GM12892 (cell line): ENCODE results near the gene ETS2.
"Not testable (repeated sequence)": the region's sequence is repeated elsewhere in the genome, so short reads cannot be mapped to it uniquely, and the experiment has no call there.

ENCODE experiments used
- DNase-seq: peaks from one replicate; pipeline ENCODE4 v3.0.0; 2011; ENCODE audit not compliant: insufficient read length
- FAIRE-seq: peaks from 2 replicates; lab custom pipeline; 2011; peaks lifted over from hg19 to GRCh38; lab: Jason Lieb, UNC
- POLR2A ChIP-seq: IDR thresholded peaks from 2 replicates; pipeline ENCODE4 v1.6.1; 2011; ENCODE audit warnings: low read depth, low read length, control low read depth
- POLR2AphosphoS5 ChIP-seq: IDR thresholded peaks from 2 replicates; pipeline ENCODE4 v1.6.1; 2011; ENCODE audit warnings: low read depth, low read length, control low read depth
- TAF1 ChIP-seq: IDR thresholded peaks from 2 replicates; pipeline ENCODE4 v1.6.1; 2011; ENCODE audit warnings: low read depth, mild to moderate bottlenecking, control low read depth, low read length, borderline replicate concordance

The ETS2 gene

DNA sequence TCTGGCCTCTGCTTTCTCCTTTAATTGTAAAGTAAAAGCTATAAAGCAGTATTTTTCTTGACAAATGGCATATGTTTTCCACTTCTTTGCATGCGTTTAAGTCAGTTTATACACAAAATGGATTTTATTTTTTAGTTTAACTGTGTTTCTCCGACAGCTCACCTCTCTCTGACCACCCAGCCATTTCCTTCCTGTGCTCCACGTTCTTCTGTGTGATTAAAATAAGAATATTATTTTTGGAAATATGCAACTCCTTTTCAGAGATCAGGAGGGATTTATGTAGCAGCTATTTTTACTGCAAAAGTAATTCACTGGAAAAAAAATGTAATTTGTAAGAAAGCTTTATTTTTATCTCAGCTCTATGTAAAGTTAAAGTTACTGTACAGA lies 18.0 kb downstream of the ETS2 start:
- FAIRE-seq (no peak), DNase-seq (no peak)
- TF ChIP-seq POLR2A (no peak), TAF1 (no peak), POLR2AphosphoS5 (no peak)

DNA sequence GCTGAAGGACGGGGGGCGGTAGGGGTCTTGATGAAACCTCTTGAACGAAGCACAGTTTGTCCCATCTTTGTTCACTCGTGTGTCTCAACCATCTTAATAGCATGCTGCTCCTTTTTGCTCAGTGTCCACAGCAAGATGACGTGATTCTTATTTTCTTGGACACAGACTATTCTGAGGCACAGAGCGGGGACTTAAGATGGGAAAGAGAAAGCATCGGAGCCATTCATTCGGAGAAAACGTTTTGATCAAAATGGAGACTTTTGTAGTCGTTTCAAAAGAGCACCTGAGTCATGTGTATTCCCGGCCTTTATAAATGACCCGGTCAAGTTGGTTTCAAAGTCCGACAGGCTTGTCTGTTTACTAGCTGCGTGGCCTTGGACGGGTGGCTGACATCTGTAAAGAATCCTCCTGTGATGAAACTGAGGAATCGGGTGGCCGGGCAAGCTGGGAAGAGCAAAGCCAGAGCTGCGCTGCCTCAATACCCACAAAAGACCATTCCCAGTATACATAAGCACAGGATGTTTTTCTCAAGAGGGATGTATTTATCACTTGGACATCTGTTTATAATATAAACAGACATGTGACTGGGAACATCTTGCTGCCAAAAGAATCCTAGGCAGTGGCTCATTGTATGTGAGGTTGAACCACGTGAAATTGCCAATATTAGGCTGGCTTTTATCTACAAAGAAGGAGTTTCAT lies 18.5 kb downstream of the ETS2 start:
- TF ChIP-seq POLR2AphosphoS5, result no peak
- TF ChIP-seq TAF1, result no peak
- no peak for TF ChIP-seq POLR2A
- DNase-seq, result no peak
- FAIRE-seq, result no peak

DNA sequence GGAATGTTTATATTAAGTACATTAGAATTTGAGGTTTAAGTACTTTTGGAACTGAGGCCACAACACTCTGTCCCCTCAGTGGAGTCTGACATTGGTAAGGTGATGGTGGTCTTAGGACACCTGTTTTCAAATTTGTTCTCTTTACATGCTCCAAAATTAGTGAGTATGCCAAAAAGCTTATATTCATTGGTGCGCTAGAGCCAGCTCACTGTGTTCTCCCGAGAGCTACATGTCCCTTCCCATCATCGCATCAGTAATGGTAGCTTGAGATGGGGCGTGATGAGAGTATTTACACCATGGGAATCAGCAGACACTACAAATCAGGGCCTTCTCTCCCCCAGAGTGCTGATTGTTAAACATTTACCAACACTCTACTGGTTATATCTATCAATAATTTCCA lies 19.5 kb downstream of the ETS2 start:
- FAIRE-seq (no peak), DNase-seq (no peak)
- TF ChIP-seq TAF1 (no peak), POLR2AphosphoS5 (no peak), POLR2A (no peak)

DNA sequence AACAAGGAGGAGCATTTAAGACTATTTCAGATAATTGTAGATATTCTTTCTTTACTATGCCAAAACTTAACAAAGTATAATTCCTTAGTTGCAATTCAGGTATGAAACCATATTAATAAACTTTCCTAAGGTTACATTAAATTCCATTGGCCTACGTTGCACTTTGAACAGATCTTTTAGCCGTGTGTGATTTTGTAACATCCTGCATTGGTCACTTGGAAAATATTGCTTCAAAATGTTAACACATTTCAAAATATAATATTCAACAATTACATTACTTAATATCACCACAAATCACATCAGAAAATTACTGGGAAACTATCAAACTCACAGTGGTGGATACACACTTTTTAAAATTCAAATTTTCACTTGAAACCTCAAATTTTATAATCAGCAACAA lies 20.2 kb downstream of the ETS2 start:
- no peak for TF ChIP-seq POLR2AphosphoS5
- no peak for TF ChIP-seq POLR2A
- no peak for TF ChIP-seq TAF1
- DNase-seq (no peak), FAIRE-seq (no peak)

DNA sequence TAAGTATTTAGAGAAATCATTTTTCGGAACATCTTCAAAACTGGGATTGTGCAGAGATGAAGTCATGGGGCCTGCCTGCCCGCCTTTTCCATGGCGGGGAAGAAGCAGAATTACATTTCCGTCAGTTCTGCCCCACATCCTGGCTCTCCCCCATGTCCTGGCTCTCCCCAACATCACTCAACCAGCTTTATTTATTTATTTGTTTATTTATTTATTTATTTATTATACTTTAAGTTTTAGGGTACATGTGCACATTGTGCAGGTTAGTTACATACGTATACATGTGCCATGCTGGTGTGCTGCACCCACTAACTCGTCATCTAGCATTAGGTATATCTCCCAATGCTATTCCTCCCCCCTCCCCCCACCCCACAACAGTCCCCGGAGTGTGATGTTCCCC lies 22.4 kb downstream of the ETS2 start:
- not testable (repeated sequence) for FAIRE-seq, DNase-seq

DNA sequence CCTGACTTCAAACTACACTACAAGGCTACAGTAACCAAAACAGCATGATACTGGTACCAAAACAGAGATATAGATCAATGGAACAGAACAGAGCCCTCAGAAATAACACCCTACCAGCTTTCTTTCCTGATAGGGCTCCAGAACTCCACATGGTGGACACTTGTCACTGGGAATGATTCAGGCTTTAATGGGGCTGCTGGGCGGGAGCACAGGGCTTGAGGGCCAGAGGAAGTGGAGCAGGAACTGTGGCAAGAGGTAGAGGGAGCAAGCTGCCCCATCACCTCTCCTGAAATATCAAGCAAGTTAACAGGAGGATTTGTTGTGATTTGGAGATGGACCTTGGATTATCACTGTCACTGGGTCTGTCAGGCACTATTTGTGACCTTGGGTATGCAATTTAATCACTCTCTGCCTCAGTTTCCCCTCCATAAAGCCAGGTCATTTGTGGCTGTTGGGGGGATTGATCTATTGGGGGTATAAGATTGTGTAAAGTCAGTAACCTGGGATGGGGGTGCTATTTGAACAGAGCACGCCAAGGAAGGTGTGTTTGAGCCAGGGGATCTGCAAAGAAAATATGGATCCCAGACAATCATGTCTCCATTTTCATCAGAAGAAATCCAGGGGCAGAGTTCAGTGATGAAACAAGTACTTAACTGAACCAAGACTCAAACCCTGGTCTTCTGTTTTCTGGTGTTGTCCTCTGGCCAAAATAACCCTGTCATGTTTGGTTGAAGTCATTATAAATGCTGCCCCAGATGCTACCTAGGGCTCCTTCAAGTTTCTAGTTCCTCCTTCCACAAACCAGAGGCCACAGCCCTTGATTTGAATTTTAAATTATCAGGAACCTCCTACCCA lies 25.2 kb downstream of the ETS2 start:
- TF ChIP-seq POLR2AphosphoS5 (no peak), TAF1 (no peak), POLR2A (no peak)
- FAIRE-seq (no peak), DNase-seq (no peak)

DNA sequence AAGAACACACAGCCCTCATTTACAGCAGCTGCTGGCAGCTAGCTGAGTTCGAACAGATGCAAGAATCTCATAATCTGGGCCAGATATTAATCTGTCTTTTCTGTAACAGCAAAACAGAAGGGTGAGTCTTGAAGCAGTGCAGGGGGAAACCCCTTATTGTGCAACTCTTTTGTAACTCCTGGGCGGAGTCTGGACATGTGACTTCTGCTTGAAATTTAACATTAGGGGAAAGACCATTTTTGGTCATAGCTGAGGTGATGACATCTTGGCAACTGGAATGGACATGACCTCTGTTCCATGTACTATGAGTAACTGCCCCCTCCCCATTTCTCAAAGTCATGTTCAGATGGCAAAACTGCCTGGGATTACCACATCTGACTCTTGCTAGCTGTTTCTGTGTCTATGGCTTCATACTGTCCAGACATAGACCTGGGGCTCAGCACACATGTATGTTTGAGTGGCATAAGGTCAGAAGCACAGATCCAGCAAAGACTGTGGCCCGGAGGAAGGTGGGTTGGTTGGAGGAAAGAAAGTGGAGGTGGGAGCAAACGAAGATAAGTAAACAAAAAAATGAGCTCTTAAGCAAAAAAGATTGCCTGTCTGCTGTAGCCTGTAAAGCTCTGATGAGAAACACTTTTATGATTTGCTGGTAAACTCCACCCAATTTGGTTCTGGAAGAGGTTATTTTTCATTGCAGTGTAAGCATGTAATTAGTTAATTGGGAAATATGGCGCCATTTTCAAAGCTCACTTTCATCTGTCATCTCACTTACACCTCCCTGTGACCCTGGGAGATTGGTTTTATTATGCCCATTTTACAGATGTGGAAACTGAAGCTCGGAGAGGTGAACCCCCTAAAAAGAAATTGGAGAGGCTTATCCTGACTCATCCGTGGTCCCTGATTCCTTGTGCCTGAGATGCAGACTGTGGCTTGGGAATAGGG lies 26.1 kb downstream of the ETS2 start:
- DNase-seq (no peak), FAIRE-seq (peak; percentile 56)
- TF ChIP-seq TAF1 (no peak), POLR2A (no peak), POLR2AphosphoS5 (no peak)

DNA sequence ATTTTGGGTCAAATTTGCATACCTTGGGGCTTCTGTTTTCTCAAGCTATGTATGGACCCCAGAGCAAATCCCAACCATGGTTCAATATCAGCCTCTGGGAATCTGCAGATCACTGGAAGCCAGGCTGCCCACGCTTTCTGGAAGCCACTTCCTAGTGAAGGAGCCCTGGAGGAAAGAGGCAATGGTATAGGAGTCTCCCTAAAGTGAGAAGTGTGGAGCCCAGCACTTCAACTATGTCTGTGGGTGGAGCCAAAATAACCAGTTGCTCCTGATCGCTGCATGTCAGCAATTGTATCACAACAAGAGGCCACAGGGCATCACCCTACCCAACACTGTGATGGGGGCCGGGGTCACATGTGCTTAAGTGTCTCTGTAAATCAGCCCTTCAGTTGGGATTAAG lies 26.9 kb downstream of the ETS2 start:
- TF ChIP-seq POLR2AphosphoS5 (no peak), POLR2A (no peak), TAF1 (no peak)
- DNase-seq, result no peak
- no peak for FAIRE-seq

DNA sequence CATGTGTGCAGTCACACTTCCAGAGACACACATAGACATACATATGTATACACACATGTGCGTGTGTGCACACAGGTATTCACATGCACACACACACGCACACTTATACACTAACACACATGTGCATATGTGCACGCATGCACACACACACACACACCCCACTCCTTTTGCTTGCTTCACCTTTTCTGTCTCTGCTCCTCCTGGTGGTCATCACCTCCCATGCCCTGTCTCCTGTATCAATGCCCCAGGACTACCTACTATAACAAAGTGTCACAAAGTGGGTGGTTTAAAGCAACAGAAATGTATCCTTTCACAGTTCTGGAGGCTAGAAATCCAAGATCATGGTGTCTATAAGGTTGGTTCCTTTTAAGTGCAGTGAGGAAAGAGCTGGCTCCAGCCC lies 27.4 kb downstream of the ETS2 start:
- FAIRE-seq (no peak), DNase-seq (no peak)
- no peak for TF ChIP-seq POLR2A
- no peak for TF ChIP-seq TAF1
- no peak for TF ChIP-seq POLR2AphosphoS5

DNA sequence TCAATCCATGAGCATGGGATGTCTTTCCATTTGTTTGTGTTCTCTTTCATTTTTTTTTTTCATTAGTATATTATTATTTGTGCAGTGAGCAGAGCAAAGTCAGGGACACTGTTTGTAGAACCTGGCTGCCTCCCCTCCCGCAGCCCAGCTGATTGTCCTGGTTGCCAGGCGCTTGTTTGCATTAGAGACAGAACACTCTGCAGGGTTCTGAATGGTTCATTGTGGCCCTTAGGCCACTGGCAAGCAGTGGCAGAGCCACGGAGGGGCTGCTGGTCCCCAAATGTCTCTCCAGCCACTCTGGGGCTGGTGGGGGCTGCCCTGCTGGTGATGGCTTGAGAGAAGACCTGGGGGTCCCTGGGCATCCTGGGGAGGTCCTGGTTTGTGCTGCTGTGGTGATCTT lies 29.0 kb downstream of the ETS2 start:
- TF ChIP-seq POLR2A (no peak), TAF1 (no peak), POLR2AphosphoS5 (no peak)
- FAIRE-seq, result no peak
- DNase-seq, result no peak

DNA sequence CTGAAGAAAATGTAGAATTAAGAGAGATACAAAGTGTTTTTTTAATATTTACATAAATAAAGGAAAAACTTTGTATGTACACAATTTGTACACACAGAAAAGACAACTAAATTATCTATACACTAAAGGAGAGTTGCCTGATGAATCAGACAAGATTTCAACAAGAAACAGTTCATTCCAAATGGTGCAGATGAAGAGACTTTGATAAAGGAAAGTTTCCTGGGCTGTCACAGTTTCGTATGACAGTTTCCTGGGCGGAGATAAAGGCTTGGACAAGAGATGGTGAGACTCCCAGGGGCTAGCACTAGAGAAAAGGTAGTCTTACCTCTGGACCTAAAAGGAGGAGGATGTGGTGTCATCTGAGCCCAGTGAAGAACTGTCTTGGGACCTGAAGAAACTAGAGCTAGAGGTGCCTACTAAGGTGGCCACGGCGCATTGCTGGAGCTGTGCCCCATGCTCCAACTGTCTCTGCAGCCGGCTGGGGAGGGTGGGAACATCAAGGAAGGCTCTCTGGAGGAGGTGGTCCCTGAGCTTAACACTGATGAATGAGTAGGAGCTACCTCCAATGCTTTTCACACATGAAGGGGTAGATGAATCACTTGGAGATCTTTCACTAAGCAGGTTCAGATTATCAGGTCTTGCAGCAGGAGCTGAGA lies 32.2 kb downstream of the ETS2 start:
- DNase-seq (no peak), FAIRE-seq (no peak)
- TF ChIP-seq POLR2AphosphoS5 (no peak), POLR2A (no peak), TAF1 (no peak)
